GM12891 (cell line): ENCODE data around the gene MRPL54.

Experiments
- POLR2A ChIP-seq: IDR thresholded peaks from 2 replicates; pipeline ENCODE4 v1.6.1; 2011; ENCODE audit warnings: low read depth, low read length, control low read depth
- POLR2AphosphoS5 ChIP-seq: IDR thresholded peaks from 2 replicates; pipeline ENCODE4 v1.6.1; 2011; ENCODE audit warnings: low read depth, low read length, control low read depth
- SPI1 ChIP-seq: IDR thresholded peaks from 2 replicates; pipeline ENCODE4 v1.6.1; 2011; ENCODE audit warnings: low read depth, low read length, control low read depth
- TAF1 ChIP-seq: IDR thresholded peaks from 2 replicates; pipeline ENCODE4 v1.6.1; 2011; ENCODE audit warnings: low read depth, low read length, control low read depth

DNA sequence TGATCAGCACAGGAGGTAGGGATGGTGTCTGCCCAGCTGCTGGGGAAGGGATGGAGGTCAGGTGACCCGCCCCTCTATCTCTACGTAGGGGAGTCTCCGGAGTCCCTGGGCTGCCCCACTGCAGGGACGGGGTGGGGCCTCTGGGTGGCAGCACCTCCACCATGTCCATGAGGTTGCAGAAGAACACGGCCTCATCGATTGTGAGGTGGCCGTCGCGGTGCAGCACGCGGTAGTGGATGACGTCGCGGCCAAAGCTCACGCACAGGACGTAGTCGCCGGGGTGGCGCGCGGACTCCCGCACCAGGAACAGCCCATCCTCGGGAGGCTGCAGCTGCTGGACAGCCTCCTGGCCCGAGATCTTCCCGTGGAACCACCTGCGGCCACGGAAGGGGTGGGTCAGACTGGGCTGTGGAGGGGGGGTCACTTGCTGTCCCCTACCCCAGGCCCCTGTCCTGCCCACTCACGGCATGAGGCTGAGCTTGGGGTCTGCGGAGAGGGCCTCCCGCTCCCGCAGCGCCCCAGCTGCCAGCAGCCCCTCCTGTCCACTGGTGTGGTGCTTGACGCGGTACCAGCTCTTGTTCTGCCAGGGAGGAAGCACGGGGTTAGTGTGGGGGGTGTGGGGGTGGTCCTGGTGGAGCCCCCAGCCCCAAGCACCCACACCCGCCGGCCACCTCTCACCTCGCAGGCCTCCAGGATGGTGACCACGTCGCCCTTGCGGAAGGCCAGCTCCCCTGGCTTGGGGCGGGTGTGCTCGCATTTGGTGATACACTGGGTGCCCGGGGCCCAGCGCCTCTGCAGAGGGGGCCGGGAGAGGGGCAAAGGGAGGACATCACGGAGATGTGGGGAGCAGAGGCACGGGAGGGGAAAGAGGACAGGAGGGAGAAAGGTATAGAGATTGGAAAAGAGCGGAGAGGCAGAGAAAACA is 21.4 kb downstream of the MRPL54 start:
- TF ChIP-seq POLR2AphosphoS5 (no peak), TAF1 (no peak), POLR2A (no peak), SPI1 (no peak)
